ENCODE results near the gene EPHB3.

EPHB3 gene

DNA sequence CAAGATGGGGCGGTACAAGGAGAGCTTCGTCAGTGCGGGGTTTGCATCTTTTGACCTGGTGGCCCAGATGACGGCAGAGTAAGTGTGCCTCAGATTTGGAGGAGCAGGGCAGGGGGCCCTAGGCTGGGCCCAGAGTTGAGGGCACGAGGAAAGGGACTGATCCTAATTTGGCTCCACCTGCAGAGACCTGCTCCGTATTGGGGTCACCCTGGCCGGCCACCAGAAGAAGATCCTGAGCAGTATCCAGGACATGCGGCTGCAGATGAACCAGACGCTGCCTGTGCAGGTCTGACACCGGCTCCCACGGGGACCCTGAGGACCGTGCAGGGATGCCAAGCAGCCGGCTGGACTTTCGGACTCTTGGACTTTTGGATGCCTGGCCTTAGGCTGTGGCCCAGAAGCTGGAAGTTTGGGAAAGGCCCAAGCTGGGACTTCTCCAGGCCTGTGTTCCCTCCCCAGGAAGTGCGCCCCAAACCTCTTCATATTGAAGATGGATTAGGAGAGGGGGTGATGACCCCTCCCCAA is 19.8 kb downstream of the EPHB3 start:
- DNase-seq (ENCODE audit: low read depth): no peak

DNA sequence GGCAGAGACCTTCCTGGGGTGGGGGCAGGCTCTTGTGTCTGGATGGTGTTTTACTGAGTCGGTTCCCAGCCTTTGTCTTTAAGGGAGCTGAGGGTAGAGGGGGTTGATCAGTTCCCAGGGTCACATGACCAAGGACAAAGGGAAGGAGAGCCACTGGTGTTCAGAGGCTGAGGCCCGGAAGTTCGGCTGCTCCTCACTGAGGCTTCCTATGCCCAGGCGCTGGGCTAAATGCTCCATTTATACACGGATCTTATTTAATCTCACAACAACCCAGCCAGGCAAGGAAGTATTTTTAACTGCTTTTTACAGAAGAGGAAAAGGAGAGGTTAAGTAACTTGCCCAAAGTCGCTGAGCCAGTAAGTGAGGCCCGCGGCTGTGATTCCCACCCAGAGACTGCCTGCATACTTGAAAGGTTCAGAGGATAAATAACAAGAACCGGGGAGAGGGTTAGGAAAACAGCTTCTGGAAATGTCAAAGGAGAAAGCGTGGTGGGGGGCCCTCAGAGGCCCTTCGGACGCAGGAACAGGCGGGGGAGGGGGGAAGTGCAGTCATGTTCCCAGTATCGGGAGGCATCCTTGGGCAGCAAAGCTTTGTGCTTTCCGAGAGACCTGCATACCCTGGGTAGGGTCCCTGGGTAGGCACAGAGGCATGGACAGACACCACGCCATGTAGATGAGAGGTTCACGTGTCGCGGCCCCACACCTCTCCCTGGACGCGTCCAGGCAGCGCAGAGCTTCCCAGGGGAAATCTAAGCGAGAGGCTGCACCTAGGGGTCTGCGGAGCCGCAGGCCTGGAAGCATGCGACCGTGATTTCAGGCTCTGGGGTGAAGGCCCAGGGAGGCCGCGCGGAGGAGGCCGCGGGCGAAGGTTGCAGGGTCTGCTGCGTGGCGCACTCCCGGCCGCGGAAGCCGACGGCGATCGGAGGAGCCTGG is 21.3 kb downstream of the EPHB3 start:
- no peak for DNase-seq (ENCODE audit: low read depth)

DNA sequence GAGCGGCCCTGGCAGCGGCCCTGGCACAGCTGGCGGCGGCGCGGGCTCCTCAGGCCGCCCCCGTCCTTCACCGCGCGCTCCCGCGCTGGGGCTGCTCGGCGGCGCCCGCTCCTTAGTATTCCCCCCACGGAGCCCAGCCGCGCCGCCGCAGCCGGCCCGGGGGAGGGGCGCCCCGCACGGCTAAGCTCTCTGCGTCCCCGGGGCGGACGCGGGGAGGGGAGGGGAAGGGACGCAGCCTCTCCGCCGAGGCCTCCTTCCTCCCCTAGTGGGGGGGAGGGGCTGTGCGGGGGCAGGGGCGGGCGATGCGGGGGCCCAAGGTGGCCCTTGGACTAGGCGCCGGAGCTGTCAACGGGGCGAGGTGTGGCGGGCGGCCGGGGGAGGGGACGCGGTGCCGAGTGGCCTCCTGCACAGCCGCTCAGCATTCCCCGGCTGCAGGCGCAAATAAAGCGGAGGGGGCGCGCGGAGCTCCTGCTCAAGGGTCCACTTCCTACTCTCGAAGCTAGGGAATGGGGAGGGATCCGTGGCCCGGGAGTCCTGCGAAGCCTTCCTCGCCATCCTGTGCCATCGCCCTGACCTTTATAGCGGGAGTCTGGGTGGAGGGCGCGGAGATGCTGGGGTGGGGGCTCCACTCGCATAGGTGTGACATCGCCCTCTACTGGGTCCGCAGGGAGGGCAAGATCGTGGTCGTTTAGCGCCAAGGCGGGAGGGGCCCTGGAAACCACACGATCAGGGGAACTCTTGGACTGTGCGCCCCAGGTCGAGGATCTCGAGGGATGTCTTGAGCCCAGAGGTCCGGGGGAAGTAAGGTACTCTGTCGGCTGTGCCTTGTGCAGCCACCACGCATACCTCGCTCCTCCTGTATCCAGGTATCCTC is 22.2 kb downstream of the EPHB3 start:
- DNase-seq (ENCODE audit: low read depth): no peak

DNA sequence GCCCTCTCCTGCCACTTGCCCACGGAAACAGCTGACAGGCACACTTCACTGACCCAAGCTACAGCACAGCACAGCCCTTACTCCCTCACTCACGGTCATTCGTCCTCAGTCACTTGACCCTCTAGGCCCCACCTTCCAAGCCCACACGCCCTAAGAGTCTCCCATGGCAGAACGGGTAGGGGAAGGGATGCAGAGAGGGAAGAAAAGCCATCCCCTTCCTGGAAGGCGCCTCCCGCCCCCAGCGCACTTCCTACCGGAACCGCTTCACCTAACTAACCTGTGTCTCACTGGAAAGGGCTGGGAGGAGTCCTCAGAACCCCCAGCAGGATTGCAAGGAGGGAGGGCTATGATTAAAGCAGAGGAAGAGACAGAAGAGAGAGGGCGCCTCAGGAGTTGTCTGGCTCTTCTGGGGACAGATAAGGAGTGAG is 22.9 kb downstream of the EPHB3 start:
- DNase-seq (ENCODE audit: low read depth): no peak

DNA sequence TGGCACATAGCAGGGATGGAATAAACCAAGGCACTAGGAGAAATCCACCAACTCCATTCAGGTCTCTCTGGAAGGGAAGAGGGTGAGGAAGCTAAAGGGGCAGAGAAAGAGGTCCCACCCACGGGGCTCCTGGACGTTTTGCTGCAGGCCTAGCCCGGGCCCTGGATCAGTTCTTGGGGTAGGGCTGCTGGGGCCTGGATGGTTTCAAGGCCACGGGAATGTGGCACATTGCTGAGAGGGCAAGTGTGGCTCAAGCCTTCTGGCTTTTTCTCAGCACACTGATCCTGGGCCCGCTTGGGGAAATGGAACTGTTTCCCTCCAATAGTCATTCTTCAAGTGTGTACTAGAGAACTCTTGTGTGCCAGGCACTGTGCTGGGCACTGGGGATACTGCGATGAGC is 24.0 kb downstream of the EPHB3 start:
- DNase-seq (ENCODE audit: low read depth): no peak

DNA sequence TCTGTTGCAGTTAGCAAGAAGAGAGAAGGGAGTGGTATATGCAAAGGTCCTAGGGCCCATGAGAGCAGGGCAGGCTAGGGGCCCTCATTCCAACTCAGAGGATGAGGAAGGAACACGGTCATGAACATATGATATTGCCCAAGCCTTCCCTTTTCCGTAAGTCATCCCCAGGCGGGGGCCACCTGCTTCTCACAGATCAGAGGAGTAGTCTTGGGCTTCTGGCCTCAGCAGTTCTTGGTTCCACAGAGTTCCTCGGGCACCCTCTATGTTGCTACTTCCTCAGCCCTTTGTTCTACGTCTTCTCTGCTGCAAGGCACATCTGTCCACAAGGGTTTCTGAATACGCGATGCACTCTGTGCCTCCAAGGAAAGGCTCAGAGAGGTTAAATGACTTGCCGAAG is 25.3 kb downstream of the EPHB3 start:
- no peak for DNase-seq (ENCODE audit: low read depth)

DNA sequence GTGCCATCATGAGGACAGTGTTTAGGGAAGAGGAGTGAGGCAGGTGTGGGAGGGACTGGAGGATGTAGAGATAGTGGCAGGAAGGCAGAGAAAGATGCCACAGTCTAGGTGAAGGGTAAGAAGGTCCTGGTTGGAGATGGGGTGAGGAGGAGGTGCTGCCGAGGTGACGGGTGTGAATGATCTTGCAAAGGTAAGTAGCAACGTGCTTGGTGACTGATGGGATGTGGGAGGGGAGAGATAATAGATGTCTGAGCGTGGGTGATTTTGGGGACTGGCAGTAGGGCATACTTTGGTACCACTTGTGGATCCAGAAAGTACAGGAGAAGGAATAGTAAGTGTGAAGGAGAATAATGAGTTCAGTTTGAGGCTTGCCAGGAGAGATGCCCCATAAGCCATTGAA is 27.2 kb downstream of the EPHB3 start:
- no peak for DNase-seq (ENCODE audit: low read depth)

DNA sequence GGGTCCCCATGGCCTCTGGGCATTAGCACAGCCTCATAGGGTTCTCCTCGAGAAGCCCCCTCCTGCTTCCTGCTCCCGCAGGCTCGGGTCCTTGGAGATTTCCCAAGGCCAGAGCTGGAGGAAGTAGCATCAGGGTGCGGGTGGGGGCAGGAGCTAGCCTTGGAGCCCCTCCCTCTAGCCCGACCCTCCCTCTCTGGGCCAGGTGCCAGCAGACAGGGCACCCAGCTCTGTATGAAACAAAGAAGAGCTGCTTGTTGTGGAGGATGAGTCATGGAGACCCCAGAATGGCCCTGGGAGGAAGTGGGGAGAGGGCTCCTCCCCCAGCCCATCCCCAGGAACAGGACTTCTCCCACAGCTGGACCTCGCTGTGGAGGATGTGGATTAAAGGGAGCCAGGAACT is 29.2 kb downstream of the EPHB3 start:
- no peak for DNase-seq (ENCODE audit: low read depth)

DNA sequence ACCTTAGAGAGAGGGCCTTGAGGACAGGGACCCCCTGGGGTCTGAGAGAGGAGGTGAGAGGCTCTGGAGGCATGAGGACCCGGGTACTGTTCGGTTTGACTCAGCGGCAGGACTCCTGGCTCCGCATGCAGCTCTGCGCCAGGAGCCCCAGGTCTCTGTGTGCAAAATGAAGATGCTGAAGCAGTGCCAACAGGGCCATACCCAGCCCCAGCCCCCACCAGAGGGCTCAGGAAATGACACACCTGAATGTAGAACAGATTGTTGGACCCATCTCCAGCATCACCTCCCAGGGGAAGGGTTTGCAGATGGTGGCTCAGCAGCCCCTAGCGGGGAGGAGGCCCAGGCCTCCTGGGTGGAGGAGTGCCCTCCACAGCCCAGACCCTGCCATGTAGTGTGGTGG is 30.2 kb downstream of the EPHB3 start:
- no peak for DNase-seq (ENCODE audit: low read depth)

DNA sequence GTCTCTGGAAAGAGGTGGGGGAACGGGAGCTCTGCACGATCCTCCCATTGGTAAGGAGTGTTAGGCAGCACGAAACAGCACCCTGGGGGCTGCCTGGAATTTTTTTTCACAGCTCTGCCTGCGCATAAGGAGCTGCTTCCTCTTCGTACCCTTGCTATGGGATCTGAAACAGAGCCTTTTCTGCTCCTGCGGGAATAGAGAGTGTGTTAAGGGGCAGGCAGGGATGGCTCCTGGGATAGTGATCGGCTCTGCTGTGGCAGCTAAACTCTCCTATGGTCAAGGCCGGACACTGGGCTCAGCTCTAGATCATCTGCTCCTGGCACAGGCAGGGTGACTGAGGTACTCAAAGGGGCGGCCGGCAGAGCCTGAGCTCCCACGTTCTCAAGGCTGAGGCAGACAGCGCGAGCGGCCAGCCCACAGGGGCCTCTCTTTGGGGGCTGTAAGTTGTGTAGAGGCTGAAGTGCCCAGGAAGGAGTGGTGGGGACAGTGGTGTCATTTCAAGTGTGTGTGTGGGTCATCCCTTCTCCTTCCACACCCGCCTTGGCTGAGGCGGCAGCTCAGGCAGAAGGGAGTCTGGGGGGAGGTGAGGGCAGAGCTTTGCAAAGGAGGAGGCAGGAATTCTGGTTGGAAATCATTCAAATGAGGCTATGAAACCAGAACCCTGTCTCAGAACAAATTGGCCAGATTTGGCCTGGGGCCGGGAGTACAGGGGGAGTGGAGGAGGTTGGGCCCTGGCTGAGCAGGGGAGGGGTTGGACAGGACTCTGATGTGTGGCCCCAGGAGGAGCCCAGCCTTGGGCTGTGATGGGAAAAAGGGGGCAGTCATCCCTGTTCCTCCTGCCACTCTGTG is 31.0 kb downstream of the EPHB3 start:
- DNase-seq (ENCODE audit: low read depth): no peak

DNA sequence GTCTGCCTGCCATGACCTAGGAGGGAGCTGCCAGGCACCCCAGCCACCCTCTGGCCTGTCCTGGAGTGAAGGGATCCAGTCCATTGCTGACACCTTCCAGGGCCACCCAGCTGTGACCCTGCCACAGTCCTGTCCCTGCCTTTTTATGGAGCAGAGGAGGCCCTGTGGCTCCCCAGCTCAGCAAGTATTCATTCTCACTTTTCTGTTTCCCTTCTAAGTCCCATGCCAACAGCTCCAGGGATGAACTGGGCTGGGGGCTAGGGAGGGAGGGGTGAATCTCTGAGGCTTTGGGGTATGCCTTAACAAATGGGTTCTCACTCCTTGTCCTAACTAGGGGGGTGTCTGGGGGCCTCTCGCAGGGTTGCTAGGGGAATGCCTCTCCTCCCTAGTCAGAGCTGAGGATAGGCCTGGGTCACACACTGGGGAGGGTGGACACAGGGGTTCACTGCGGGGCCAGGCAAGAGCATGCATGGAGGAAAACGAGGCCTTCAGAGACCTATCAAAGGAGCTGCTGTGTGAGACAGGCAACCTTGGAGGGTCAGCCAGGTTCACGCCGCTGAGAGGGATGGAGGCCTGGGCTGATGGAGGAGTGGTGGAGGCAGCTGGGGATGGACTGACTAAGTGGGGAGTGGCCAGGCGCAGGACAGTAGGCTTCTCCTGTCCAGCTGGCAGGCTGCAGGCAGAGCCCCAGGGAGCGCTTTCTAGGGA is 31.8 kb downstream of the EPHB3 start:
- no peak for DNase-seq (ENCODE audit: low read depth)

DNA sequence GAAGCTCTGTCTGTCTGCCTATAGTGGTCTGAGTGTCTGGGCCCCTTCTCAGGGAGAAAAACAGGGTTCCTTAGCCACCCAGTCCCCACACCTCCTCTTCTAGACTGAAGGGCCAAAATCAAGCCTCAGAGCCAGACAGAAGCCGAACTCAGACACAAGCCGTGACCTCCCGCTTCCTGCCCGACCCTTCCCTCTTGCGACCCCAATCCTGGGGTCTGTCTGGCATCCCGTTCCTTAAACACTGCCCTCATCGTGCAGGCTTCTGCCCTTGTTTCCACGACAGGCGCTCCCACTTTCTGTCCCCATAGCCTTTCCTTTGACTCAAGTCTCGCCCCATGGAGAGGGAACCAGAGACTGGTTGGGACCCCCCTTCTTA is 32.3 kb downstream of the EPHB3 start:
- DNase-seq (ENCODE audit: low read depth): no peak

DNA sequence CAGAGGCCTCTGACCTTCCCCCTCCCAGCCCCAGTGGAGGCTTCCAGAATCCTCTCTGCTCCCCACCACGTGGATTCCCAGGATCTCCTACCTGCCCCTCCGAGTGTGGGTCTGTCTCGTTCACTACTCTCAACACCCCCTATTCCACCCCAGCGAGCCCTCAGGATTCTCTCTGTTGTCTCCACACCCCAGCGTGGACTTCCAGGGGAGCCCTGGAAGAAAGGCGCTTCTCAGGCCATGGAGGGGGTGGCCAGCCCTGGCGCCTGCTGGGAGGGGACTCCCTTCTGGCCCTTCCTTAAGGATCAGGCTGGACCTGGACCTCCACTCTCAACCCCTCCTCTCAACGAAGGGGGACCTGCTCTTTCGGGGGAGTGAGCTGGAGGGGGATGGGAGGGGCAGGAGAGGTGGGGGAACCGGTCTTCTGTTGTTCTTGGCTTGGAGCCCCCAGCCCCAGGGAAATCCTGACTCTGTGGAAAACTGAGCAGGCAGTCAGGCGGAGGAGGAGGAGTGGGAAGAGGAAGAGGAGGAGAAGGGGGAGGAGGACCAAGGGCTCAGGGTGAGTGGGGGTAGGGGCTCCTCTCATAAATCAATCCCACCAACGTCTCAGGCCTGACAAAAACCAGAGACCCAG is 32.9 kb downstream of the EPHB3 start:
- no peak for DNase-seq (ENCODE audit: low read depth)

DNA sequence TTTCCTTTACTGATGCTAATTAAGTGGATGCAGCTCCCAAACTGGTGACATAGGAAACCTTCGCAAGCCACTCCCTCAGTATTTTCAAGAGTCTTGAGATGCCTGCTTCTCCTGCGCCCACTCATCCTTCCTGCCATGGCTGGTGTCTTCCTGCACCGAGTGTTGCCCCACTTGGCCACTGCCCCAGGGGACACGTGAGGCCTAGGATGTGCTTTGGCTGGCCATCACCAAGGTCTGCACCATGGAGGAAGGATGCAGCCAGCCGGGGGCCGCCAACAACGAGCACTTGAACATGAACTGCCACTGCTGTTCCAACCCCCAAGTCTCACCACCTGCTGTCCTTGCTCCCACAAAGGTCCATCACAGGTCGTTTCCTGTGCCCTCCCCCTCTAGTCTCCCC is 34.1 kb downstream of the EPHB3 start:
- no peak for DNase-seq (ENCODE audit: low read depth)

DNA sequence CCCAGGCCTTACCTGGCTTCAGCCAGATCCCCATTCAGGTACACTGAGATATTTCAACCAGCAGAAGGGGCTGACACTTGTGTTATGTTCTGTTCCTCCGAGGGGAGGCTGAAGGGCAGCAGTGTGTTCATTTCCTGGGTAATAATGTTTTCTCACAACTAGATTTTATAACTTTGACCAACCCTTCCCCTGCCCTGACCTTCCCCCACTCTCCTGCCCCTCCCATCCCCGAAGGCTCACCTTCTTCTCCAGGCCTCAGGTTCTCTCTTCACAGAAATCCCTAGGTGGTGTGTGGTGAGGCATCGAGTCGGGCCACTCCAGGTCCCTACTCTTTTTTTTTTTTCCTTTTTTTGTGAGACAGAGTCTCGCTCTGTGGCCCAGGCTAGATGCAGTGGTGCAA is 34.6 kb downstream of the EPHB3 start:
- no peak for DNase-seq (ENCODE audit: low read depth)

DNA sequence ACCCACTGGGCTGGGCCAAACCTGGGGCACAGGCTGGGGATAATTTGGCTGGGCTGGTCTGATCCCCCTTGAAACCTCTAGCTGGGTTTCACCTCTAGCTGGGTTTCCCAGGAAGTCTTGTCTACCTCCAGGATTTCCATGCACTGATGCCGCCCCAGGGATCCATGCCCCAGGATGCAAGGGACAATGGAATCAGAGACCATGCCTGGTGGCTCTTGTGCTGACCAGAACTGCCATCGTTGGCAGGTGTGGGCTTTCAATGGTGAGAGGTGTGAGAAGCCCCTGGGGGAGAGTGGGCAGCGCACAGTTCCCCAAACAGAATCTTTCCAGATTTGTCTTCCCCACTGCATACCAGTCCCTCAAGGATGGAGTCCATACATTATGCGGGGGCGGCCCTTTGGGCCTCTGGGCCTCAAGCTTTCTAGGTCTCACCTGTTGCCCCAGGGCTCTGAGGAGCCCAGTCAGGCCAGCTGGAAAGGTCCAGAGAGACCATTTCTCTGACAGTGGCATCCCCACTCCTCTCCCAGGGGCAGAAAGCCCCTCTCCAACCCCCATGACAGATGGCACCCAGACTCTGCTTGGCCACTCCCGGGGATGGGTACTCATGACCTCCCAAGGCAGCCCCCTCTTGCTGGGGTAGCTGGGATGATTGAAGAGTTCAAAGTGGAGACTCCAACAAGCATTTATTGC is 35.4 kb downstream of the EPHB3 start:
- DNase-seq (ENCODE audit: low read depth): no peak

DNA sequence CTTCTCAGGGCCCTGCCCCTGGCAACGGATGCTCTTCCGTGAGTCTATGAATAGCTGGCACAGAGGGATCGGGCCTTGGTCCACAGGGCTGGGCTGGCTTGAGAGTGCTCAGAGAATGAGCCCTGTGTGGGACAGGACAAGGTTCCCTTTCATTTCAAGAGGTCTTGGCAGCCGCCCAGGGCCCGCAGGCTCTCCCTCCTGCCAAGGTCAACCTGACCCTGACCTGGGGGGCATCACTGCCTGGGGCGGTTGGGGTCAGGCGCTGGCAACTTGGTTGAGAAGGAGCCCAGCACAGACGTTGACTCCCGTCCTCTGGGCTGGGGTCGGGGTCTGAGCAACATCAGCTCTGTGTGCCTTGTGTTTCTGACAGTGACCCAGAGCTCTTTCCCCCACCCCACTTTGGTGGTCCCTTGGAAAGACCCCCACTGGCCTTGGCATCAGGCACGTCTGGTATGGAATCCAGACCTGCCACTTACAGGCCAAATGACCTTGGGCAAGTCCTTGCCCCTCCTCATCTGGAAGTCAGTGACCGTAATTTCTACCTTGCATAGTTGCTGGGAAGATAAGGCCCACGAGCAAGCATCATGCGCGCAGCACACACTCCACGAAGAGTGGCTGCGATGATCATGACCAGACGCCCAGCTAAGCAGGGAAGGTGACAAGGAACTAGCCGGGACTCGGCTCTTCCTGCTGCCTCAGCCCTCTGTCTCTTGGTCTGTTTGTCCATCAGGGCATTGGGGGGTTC is 36.4 kb downstream of the EPHB3 start:
- DNase-seq (ENCODE audit: low read depth): no peak

DNA sequence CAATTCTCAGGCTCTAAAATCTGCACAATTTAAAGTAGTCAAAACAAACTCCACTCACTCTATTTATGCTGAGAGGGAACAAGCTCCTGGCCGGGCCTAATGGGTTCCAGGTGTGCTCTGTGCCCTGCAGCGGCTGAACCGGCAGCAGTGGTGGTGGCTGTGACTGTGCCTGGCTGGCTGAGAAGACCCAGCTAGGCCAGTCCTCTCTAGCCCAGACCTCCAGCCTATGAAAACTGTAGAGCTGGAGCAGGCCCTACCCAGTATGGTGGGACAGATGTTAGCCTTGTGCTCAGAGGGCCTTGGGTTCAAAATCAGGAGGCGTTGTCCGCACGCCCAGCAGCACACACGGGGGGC is 37.0 kb downstream of the EPHB3 start:
- no peak for DNase-seq (ENCODE audit: low read depth)

DNA sequence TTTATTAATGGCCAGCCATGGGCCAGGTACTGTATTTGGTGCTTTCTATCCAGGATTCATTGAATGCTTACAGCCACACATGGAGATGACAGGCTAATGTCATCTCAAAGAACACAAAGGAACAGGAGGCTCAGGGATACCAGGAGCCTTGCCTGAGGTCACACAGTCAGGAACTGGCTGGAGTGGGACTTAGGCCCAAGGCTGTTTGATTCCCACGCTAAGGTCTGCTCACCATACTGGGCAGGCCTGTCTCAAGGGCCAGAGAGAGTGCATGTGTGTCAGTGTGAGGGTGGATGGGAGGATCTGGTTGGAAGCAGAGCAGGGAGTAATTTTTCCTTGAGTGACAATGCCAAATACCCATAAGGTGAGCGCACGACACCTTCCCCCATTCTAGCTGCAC is 37.6 kb downstream of the EPHB3 start:
- DNase-seq (ENCODE audit: low read depth): no peak
